Subcutaneous adipose tissue (tissue), 4 donors: ENCODE measurements around the gene FOXN1. TPM values are rescaled to one million over a fixed set of nuclear protein-coding genes. Genes with fewer than 3 reads are reported as not detected.

ENCODE experiments used
- CTCF ChIP-seq: fragments of 450-650 bp; IDR thresholded peaks from one replicate; pipeline ENCODE4 v1.5.1; 2016; ENCODE audit warnings: low read depth, mild to moderate bottlenecking, control low read depth, antibody characterized with exemption, moderate library complexity
- total RNA-seq, 4 donors: library from RNA; depleted of rRNA; stranded (reverse); fragments of >200 nt; gene quantifications; one replicate each; pipeline ENCODE4 v1.1.0, GENCODE V29; 2016

The FOXN1 gene
- total RNA-seq, 4 donors from 2014 or later: not detected

GRCh38 chr17:28554565-28554964 is 48.4 kb downstream of the FOXN1 start:
- TF ChIP-seq CTCF: no peak

GRCh38 chr17:28555022-28555421 is 48.9 kb downstream of the FOXN1 start:
- TF ChIP-seq CTCF: no peak

- no peak for TF ChIP-seq CTCF
Observed at GRCh38 chr17:28563475-28563874, 57.3 kb downstream of the FOXN1 start.

- no peak for TF ChIP-seq CTCF
Observed at GRCh38 chr17:28567604-28568003, 61.5 kb downstream of the FOXN1 start.

GRCh38 chr17:28569446-28569845 is 63.3 kb downstream of the FOXN1 start:
- TF ChIP-seq CTCF: no peak

- no peak for TF ChIP-seq CTCF
Observed at GRCh38 chr17:28570716-28571360, 64.7 kb downstream of the FOXN1 start.

GRCh38 chr17:28571361-28572122 is 65.4 kb downstream of the FOXN1 start, which contains the start of gene PIGS:
PIGS (minus strand) TSS chr17:28571524; CDS start chr17:28571496, 28 bp downstream.
- no peak for TF ChIP-seq CTCF
